Aorta (tissue), 5 donors: ENCODE results near the gene ZNF710. TPM values are rescaled to one million over a fixed set of nuclear protein-coding genes. Genes with fewer than 3 reads are reported as not detected.

Experiments
- ATAC-seq: fragments of 200-7000 bp; cut with Tn5 transposase; one replicate; pipeline ENCODE4 v1.9.1; 2022; ENCODE audit warnings: moderate library complexity; ENCODE audit not compliant: low FRiP score
- DNase-seq, 2 donors: peaks; one replicate each; pipeline ENCODE4 v3.0.0-alpha.2; 2020
- H3K27ac ChIP-seq, 2 donors: one replicate each; pipeline ENCODE4 v1.5.1; 2013; ENCODE audit warnings: low read length in 2 of 2, mild to moderate bottlenecking in 2 of 2, moderate library complexity in 2 of 2, control low read depth in 1 of 2, inconsistent platforms in 1 of 2, low read depth in 1 of 2
- H3K27me3 ChIP-seq, 2 donors: one replicate each; pipeline ENCODE4 v1.6.1; 2013; ENCODE audit warnings: control low read depth in 1 of 2, low read length in 1 of 2, mild to moderate bottlenecking in 1 of 2, moderate library complexity in 1 of 2; ENCODE audit not compliant: insufficient read depth in 2 of 2, control insufficient read depth in 1 of 2
- H3K36me3 ChIP-seq, 2 donors: one replicate each; pipeline ENCODE4 v1.6.1; 2013; ENCODE audit warnings: control low read depth in 1 of 2, low read length in 1 of 2, mild to moderate bottlenecking in 1 of 2; ENCODE audit not compliant: insufficient read depth in 2 of 2, control insufficient read depth in 1 of 2
- H3K4me1 ChIP-seq, 2 donors: one replicate each; pipeline ENCODE4 v1.6.1; 2013; ENCODE audit warnings: low read length in 2 of 2, control low read depth in 1 of 2, mild to moderate bottlenecking in 1 of 2, moderate library complexity in 1 of 2; ENCODE audit not compliant: insufficient read depth in 2 of 2, control insufficient read depth in 1 of 2
- H3K4me3 ChIP-seq, 2 donors: one replicate each; pipeline ENCODE4 v1.5.1; 2013; ENCODE audit warnings: low read length in 2 of 2, control low read depth in 1 of 2, mild to moderate bottlenecking in 1 of 2
- H3K9me3 ChIP-seq: one replicate; pipeline ENCODE4 v1.6.1; 2013; ENCODE audit warnings: mild to moderate bottlenecking, low read length; ENCODE audit not compliant: control insufficient read depth
- WGBS, 2 donors: extraction: QIAGEN DNeasy Blood & Tissue Kit; methylation state at CpG; one replicate each; pipeline ENCODE4 v1.1.7; 2013; 5-methylcytosine and 5-hydroxymethylcytosine counted together
- intact Hi-C, 2 donors: fragments of 100-400 bp; cut with DNase I; formaldehyde crosslinking; loops; one replicate each; pipeline versions ENCODE4 v1.14.2 to v1.15.0; 2022
- polyA plus RNA-seq, 2 donors: library from polyadenylated mRNA; stranded (reverse); fragments of 200-250 nt; gene quantifications; one replicate each; pipeline ENCODE4 v1.2.3, GENCODE V29; 2013
- total RNA-seq, 2 donors: library from RNA; stranded (reverse); fragmentation: NEBNext Ultra II Directional; extraction: Animal tissue kit (Norgen Biotek cat#: 25700); gene quantifications; one replicate each; pipeline ENCODE4 v1.2.1, GENCODE V29; 2021
- donor health status: healthy with polysubstance abuse.
- donor health status: Bipolar disorder and iron deficiency.
- donor health status: DM: no; HTN: no; CAD: no.
- donor health status: DM: no; HTN: no; CAD: no.
- donor health status: DM: yes; HTN: yes; CAD: no.

ZNF710 gene
- total and polyA plus RNA-seq, 4 donors, result 4.3 to 17.9 (median 10.5) TPM

DNA sequence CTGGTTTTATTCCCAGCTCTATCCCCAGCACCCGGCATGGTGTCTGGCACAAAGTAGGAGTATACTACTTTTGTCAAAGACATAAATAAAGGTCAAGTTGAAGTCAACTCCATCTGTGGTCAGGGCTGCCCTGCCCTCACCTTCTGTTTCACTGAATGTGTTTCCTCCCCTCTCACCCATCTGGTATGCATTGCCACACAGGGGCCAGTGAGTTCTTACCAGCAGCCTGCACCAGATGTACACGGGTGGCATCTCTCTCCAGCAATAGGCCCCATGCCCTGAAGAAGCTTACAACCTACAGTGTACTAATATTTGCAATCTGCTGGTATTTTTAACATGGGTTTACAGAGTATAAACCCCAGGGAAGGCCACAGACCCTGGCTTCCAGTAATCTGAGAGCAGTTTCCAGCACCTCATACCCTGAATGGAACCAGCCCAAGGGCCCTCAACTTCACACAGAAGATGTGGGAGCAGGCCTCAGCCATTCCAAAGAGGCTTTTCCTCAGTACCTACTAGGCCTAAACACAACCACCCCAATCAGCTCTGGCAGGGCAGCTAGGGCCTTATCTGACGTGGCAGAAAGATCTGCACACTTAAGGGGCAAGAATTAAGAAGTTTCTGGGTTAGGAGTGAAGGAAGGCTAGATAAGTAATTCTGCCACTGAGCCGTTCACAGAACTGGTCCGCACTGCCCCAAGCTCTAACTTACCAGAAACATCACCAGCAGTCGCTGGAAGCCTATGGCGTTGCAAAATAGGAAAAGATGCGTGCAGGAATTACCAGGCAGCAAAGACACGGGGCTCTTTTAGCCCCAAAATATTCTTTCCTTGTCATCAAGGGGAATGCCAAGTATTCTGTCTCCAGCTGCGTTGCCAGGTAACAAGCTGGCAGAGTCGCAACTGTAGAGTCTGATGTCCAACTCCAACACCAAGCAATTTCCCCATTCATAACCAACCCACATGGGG, 99.0 kb downstream of the ZNF710 start:
- Histone ChIP-seq H3K4me1 (no peaks in the 10 kb centered on the region), H3K36me3 (no peaks in the 10 kb centered on the region), H3K9me3 (no peaks in the 10 kb centered on the region), H3K4me3 (no peak overlapping the region), H3K27me3 (no peaks in the 10 kb centered on the region), H3K27ac (peak overlapping the region in 1 of 2 donors; percentile 77)
- 13 to 25% methylated on average over 11 of the region's 11 CpGs for whole genome bisulfite sequencing, 2 donors
- ATAC-seq, result no peak
- intact Hi-C loops, result loop anchor here in 1 of 2 donors (10.0 kb wide), 1 partner anchor 65 kb away; no protein-coding TSS in a partner anchor
- DNase-seq, result peak; percentile 71 to 86

DNA sequence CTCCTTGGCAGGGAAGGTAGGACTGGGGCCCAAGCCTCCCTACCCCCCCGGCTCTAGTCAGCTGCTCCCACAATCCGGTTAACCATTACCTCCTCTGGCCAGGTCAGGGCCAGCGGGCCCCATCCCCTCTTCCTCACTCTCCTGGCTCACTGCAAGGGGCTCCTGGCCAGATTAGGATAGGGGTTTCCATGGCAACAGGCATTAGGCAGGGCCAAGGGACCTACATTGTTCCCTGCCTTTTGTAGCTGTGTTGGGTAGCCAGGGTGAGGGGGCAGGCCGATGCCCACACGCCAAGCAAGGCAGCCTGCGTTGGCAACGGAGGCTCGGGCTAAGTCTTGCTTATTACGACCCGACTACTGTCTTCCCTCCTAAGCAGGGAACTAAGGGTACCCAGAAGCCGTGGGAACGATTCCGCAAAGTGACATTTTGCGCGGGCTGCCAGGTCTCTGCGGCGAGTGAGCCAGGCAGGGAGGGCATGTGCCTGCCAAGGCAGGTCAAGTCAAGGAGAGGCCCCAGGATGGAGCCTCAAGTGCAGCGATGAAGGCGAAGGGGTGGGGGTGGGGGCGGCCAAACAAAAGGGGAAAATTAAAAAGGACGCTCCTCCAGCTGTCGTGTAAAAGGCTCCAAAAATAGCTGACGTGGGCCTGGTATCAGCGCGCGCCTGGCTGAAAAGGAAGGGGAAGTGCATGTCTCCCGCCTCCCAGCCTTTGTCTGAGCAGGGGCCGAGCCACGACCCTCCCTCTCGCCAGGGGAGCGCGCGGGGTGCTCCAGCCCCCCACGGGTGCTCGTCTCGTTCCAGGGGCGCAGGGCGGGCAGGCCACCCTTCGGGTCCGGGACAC, 100.2 kb downstream of the ZNF710 start:
- intact Hi-C loops, result no loop called here
- no peaks in the 10 kb centered on the region for H3K4me1 ChIP-seq

GRCh38 chr15:90101969-90102890, 101.1 kb downstream of the ZNF710 start, which contains the start of gene IDH2:
Gene IDH2 (minus strand): TSS chr15:90102468. CDS start chr15:90102390, 78 bp downstream.
- 0 to 1% methylated on average over 47 to 104 of the region's 104 CpGs for WGBS, 2 donors
- Histone ChIP-seq H3K4me3 (peak within 1 kb of the TSS; percentile 77 to 90), H3K27ac (peak within 1 kb of the TSS; percentile 64 to 84), H3K27me3 (no peaks in the 10 kb centered on the region), H3K4me1 (no peaks in the 10 kb centered on the region), H3K36me3 (no peaks in the 10 kb centered on the region), H3K9me3 (no peaks in the 10 kb centered on the region)
- intact Hi-C loops, result no loop called here
- peak; percentile 89 to 92 for DNase-seq
- peak; percentile 94 for ATAC-seq

More for the DNA sequence above, 100.2 kb downstream of the ZNF710 start:
- no peaks in the 10 kb centered on the region for H3K36me3 ChIP-seq
- peak overlapping the region; percentile 64 to 84 for H3K27ac ChIP-seq
- peak overlapping the region; percentile 53 to 90 for H3K4me3 ChIP-seq
- WGBS, 2 donors, result 4 to 5% methylated on average over 35 to 40 of the region's 40 CpGs
- no peaks in the 10 kb centered on the region for H3K9me3 ChIP-seq
- ATAC-seq (peak; percentile 35), DNase-seq (peak; percentile 81 to 82)
- no peaks in the 10 kb centered on the region for H3K27me3 ChIP-seq

DNA sequence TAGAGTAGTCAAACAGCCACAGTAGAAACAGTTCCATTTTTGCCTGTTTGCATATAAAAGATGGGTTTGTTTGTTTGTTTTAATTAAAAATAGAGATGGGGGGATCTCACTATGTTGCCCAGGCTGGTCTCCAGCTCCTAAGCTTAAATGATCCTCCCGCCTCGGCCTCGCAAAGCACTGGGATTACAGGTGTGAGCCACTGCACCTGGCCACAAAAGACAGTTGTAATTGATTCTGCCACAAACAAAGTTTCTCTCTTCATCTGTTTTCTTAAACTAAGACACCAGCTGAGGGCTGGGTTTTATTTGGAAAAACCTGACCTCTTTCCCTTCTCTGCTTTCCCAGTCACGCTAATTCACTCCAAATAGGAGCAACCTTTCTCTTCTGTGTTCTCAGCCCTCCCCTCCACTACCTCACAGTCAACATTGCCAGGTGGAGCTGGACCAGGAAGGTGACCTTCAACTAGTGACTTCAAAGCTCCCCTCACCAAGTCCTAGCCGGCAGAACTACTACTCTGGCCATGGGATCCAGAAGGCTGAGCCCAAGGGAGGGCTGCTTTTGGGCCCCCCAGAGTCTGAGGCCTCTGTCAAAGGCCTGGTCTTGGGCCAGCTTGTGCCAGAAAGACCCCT, 102.7 kb downstream of the ZNF710 start:
- ATAC-seq, result no peak
- H3K9me3 ChIP-seq, result no peaks in the 10 kb centered on the region

GRCh38 chr15:90104551-90104950, 103.4 kb downstream of the ZNF710 start:
- H3K9me3 ChIP-seq, result no peaks in the 10 kb centered on the region
- no peaks in the 10 kb centered on the region for H3K36me3 ChIP-seq
- no peak overlapping the region for H3K27ac ChIP-seq
- DNase-seq (no peak), ATAC-seq (no peak)
- H3K4me3 ChIP-seq, result no peak overlapping the region
- H3K4me1 ChIP-seq, result no peaks in the 10 kb centered on the region
- intact Hi-C loops, result no loop called here
- WGBS, 2 donors, result 81 to 84% methylated on average over 4 of the region's 4 CpGs
- no peaks in the 10 kb centered on the region for H3K27me3 ChIP-seq

More for the DNA sequence above, 102.7 kb downstream of the ZNF710 start:
- Histone ChIP-seq H3K4me3 (no peak overlapping the region), H3K27ac (peak overlapping the region in 1 of 2 donors; percentile 6), H3K36me3 (no peaks in the 10 kb centered on the region), H3K4me1 (no peaks in the 10 kb centered on the region), H3K27me3 (no peaks in the 10 kb centered on the region)
- 94% methylated on average over 5 of the region's 5 CpGs for WGBS, 2 donors
- intact Hi-C loops, result no loop called here
- DNase-seq, result no peak

DNA sequence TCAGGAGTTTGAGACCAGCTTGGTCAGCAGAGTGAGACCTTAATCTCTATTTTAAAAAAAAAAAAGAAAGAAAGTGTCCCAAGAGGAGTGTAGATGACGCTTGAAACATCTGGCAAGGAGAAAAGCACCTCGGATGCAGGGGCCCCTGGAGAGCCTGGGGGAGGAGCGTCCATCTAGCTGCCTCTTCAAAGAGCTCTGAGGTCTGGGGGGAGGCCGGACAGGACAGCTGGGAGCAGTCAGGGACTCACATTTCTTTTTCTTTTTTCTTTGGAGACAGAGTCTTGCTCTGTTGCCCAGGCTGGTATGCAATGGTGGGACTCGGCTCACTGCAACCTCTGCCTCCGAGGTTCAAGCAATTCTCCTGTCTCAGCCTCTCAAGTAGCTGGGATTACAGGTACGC, 104.4 kb downstream of the ZNF710 start:
- DNase-seq, result peak in 1 of 2 donors; percentile 41
- Histone ChIP-seq H3K27me3 (no peaks in the 10 kb centered on the region), H3K9me3 (no peaks in the 10 kb centered on the region), H3K4me3 (no peak overlapping the region), H3K4me1 (no peaks in the 10 kb centered on the region), H3K36me3 (no peaks in the 10 kb centered on the region), H3K27ac (no peak overlapping the region)
- intact Hi-C loops, result no loop called here
- no peak for ATAC-seq
- 85 to 93% methylated on average over 7 of the region's 7 CpGs for WGBS, 2 donors

GRCh38 chr15:90106522-90107117, 105.5 kb downstream of the ZNF710 start:
- Histone ChIP-seq H3K9me3 (no peaks in the 10 kb centered on the region), H3K27me3 (no peaks in the 10 kb centered on the region), H3K27ac (no peak overlapping the region), H3K4me3 (no peak overlapping the region), H3K4me1 (no peaks in the 10 kb centered on the region), H3K36me3 (no peaks in the 10 kb centered on the region)
- DNase-seq (peak in 1 of 2 donors; percentile 77), ATAC-seq (no peak)
- 28 to 31% methylated on average over 7 of the region's 7 CpGs for WGBS, 2 donors
- intact Hi-C loops, result no loop called here
